ENCODE data around the gene OR6N2.

The OR6N2 gene, protein sequence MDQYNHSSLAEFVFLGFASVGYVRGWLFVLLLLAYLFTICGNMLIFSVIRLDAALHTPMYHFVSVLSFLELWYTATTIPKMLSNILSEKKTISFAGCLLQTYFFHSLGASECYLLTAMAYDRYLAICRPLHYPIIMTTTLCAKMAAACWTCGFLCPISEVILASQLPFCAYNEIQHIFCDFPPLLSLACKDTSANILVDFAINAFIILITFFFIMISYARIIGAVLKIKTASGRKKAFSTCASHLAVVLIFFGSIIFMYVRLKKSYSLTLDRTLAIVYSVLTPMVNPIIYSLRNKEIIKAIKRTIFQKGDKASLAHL

DNA sequence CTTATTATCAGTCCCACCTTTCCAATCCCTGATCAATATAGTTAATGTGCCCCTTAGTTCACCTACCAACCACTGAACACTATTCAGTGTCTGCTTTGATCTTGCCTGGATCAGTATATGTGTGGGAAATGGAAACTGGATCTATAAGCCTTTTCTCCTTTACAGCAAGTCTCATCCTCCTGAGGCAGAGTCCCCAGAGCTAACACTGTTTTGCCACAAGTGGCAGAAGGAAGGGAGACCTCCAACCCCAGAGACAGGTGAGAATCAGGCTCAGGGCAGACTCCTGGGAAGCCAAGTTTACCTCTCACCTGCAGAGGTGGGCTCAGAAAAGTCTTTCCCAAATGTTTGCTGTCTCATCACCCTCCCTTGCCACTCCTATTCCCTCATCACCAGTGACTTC, at the start of gene OR6N2:
Gene OR6N2 (minus strand): TSS at position 101 of the 400 bp plus-strand sequence. CDS start 3,569 bp downstream, outside the sequence.
- Histone ChIP-seq H3K9me3 (no peaks in the 10 kb centered on the region), H3K9ac (no peak within 1 kb of the TSS), H3K27ac (no peak within 1 kb of the TSS), H4K20me1 (no peaks in the 10 kb centered on the region), H3K36me3 (no peaks in the 10 kb centered on the region), H3K4me1 (no peaks in the 10 kb centered on the region), H3K27me3 (no peaks in the 10 kb centered on the region), H3K4me3 (no peak within 1 kb of the TSS), H3K4me2 (no peak within 1 kb of the TSS)
- TF ChIP-seq Cebpa-rat (IDR thresholded peaks at IDR 0.05): no peak

DNA sequence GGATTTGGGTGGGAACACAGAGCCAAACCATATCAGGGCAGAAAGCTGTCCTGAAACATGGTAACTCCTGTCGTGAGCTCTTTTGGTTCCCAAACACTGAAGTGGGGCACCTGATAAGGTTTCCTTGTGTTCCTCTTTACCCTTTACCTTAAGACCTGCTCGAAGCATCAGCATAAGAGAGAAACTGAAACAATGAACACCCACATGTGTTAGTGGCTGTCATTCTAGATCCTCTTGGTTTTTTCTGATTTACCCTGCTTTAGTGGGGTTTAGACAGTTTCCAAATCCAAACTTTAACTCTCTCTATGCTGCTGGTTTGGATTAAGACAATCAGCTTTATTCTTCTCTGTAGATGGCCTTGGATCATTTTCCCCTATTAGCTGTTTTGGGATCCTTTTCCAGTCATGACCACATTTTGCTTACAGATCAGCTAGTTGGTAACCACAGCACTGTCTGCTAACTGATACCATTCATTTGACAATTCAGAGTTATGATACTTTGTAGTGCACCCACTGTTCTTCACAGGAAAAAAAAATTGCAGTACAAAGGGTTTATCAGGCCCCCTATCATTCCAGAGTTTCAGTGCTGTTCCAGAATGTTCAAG, 49.2 kb upstream of the OR6N2 start:
- Histone ChIP-seq H3K27ac (no peak overlapping the region), H3K9me3 (peaks cover 22% of the 10 kb centered on the region), H3K4me3 (no peak overlapping the region)

DNA sequence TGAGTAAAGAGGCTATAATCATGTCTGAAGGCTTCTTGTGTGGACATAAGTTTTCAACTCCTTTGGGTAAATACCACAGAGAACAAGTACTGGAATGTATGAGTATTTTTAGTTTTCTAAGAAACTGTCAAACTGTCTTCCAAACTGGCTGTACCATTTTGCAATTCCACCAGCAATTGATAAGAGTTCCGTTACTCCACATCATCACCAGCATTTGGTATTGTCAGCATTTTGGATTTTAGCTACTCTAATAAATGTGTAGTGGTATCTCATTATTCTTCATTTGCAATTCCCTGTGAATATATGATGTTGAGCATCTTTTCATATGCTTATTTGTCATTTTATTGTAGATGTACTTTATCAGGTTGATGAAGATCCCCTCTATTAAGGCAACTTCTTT, 40.7 kb upstream of the OR6N2 start:
- TF ChIP-seq Cebpa-rat (IDR thresholded peaks at IDR 0.05): no peak
- no peaks in the 10 kb centered on the region for H4K20me1 ChIP-seq
- no peak overlapping the region for H3K27ac ChIP-seq
- no peak overlapping the region for H3K4me3 ChIP-seq
- H3K27me3 ChIP-seq: no peaks in the 10 kb centered on the region
- 0 out of 2 replicates have a peak, but pooled peaks cover 3% of the 10 kb centered on the region for H3K9me3 ChIP-seq
- H3K4me1 ChIP-seq: peaks cover 10% of the 10 kb centered on the region; the same call in 1 of the 2 replicates
- no peak overlapping the region for H3K4me2 ChIP-seq
- H3K36me3 ChIP-seq: no peaks in the 10 kb centered on the region
- no peak overlapping the region for H3K9ac ChIP-seq

More for the DNA sequence above, 49.2 kb upstream of the OR6N2 start:
- H3K27me3 ChIP-seq: no peaks in the 10 kb centered on the region
- no peaks in the 10 kb centered on the region for H3K4me1 ChIP-seq
- H3K4me2 ChIP-seq: no peak overlapping the region
- no peak for TF ChIP-seq Cebpa-rat (IDR thresholded peaks at IDR 0.05)
- H3K9ac ChIP-seq: no peak overlapping the region
- H4K20me1 ChIP-seq: no peaks in the 10 kb centered on the region
- no peaks in the 10 kb centered on the region for H3K36me3 ChIP-seq

DNA sequence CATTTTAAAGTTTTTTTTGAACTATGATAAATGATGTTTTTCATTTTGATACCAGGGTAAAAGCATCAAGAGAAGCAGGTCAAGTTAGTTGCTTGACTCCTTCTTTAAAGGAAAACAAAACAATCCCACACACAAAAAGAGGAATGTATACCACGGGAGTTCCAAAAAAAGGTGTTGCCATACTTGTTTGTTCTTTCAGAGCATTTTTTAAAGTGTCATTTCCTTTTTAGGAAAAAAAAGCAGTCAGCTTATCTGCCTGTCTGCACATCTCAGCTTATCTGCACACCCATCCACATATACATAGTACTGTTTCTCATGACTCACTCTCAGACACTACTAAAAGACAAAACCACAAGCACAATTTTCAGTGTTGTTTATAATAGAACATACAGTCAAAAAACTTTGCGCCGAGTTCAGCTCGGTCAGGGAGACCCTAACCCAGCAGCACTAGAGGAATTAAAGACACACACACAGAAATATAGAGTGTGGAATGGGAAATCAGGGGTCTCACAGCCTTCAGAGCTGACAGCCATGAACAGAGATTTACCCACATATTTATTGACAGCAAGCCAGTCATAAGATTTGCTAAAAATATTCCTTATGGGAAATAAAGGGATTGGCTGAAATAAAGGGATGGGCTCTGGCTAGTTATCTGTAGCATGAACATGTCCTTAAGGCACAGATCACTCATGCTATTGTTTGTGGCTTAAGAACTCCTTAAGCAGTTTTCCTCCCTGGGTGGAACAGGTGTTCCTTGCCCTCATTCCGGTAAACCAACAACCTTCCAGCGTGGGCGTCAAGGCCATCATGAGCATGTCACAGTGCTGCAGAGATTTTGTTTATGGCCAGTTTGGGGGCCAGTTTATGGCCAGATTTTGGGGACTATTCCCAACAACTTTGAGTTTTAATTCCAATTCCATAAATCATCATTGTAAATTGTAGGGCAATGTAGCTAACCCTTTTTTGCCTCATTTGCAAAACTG, 38.7 kb upstream of the OR6N2 start:
- Histone ChIP-seq H3K4me3 (no peak overlapping the region), H3K27me3 (no peaks in the 10 kb centered on the region), H3K36me3 (no peaks in the 10 kb centered on the region), H3K9ac (no peak overlapping the region), H3K4me2 (no peak overlapping the region), H3K9me3 (0 out of 2 replicates have a peak, but pooled peaks cover under 1% of the 10 kb centered on the region), H3K4me1 (peaks cover 10% of the 10 kb centered on the region; the same call in 1 of the 2 replicates), H4K20me1 (no peaks in the 10 kb centered on the region), H3K27ac (no peak overlapping the region)
- TF ChIP-seq Cebpa-rat (IDR thresholded peaks at IDR 0.05): no peak

DNA sequence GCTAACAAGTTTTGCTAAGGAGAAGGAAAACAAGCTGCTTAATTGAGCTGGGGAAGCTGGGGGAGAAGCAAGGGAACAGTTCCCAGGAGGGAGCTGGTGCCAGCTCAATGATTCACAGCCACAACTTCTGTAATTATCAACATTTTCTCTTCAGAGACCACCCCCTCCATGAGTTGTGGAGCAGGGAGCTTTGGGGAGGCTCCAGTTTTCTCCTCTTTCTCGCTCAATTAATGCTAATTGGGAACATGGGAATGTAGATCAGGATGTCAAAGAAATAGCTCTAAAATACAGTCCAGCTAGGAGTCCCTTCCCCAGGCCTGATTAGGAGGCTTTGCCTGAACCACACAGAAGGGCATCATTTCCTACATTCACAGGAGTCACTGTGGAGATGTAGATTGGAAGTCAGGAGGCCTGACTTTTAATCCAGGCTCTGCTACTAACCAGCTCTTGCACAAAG, 38.0 kb upstream of the OR6N2 start:
- no peaks in the 10 kb centered on the region for H3K9me3 ChIP-seq
- H3K4me3 ChIP-seq: no peak overlapping the region
- H4K20me1 ChIP-seq: no peaks in the 10 kb centered on the region
- H3K4me2 ChIP-seq: peak overlapping the region; percentile 20; the same call in 1 of the 2 replicates
- no peak overlapping the region for H3K9ac ChIP-seq
- no peak overlapping the region for H3K27ac ChIP-seq
- no peaks in the 10 kb centered on the region for H3K27me3 ChIP-seq
- no peak for TF ChIP-seq Cebpa-rat (IDR thresholded peaks at IDR 0.05)
- no peaks in the 10 kb centered on the region for H3K36me3 ChIP-seq
- peaks cover 10% of the 10 kb centered on the region; the same call in 1 of the 2 replicates for H3K4me1 ChIP-seq

DNA sequence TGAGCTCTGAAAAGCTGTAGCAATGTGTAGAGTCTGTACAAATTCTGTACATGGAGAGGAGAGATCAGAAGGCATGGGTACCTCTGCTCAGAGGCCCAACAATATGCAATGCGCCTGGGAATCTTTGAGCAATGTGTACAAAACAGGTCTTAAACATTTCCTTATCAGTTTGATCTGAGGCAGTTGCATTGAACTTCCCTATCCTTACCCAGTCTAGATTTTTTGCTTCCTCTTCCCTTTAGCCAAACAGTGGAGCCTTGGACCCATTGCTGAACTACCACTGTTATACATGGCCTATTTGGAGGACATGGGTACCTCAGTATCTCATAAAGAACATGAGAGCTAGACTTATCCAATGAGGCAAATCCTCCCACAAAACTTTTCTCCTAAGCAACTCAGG, 37.6 kb upstream of the OR6N2 start:
- TF ChIP-seq Cebpa-rat (IDR thresholded peaks at IDR 0.05): no peak
- H3K9me3 ChIP-seq: no peaks in the 10 kb centered on the region
- H3K4me3 ChIP-seq: no peak overlapping the region
- peaks cover 13% of the 10 kb centered on the region for H3K4me1 ChIP-seq
- no peaks in the 10 kb centered on the region for H3K36me3 ChIP-seq
- H3K27me3 ChIP-seq: no peaks in the 10 kb centered on the region
- H4K20me1 ChIP-seq: no peaks in the 10 kb centered on the region
- peak overlapping the region; percentile 20; the same call in 1 of the 2 replicates for H3K4me2 ChIP-seq
- H3K27ac ChIP-seq: no peak overlapping the region
- no peak overlapping the region for H3K9ac ChIP-seq

DNA sequence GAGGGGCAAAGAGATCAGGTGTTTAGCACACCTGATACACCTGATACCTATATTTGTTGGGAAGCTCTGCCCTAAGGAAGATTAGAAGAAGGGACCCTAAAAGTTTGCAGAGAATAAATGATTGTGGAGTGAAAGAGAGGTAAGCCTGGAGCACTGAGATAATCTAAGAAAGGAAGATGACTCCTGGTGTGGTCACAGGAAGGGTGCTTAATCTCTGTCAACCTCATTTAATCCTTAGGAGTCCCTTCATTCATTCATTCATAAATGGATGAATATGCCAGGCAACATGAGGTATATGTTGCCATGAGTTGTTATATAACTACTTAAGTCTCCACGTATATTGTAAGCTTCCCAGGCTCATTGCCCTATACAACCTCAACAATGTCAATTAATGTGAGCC, 34.0 kb upstream of the OR6N2 start:
- Histone ChIP-seq H3K9me3 (no peaks in the 10 kb centered on the region), H4K20me1 (no peaks in the 10 kb centered on the region), H3K4me1 (peaks cover 27% of the 10 kb centered on the region), H3K27me3 (no peaks in the 10 kb centered on the region), H3K36me3 (no peaks in the 10 kb centered on the region), H3K4me3 (no peak overlapping the region), H3K4me2 (no peak overlapping the region), H3K27ac (no peak overlapping the region), H3K9ac (no peak overlapping the region)
- no peak for TF ChIP-seq Cebpa-rat (IDR thresholded peaks at IDR 0.05)

DNA sequence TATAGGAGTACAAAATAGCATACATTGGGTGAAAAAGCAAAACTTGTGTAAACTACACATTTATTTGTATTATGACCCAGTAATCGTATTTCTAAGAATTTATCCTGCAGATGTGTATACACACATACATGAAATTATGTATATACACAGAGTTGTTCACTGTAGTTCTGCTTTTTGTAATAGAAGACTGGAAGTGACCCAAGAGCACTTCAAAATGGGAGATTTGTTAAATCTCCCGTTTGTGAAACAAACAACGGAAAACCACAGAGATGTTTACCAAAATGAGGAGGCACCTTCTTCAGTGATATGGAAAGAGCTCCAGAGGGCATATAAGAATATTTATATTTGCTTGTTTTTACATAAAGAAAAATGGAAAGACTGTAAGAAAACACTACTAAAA, 32.2 kb upstream of the OR6N2 start:
- no peaks in the 10 kb centered on the region for H3K27me3 ChIP-seq
- no peaks in the 10 kb centered on the region for H3K36me3 ChIP-seq
- no peak overlapping the region for H3K4me3 ChIP-seq
- no peaks in the 10 kb centered on the region for H4K20me1 ChIP-seq
- peak overlapping the region; percentile 32 for H3K4me2 ChIP-seq
- no peaks in the 10 kb centered on the region for H3K9me3 ChIP-seq
- H3K4me1 ChIP-seq: peaks cover 19% of the 10 kb centered on the region
- H3K27ac ChIP-seq: no peak overlapping the region
- no peak overlapping the region for H3K9ac ChIP-seq
- no peak for TF ChIP-seq Cebpa-rat (IDR thresholded peaks at IDR 0.05)

DNA sequence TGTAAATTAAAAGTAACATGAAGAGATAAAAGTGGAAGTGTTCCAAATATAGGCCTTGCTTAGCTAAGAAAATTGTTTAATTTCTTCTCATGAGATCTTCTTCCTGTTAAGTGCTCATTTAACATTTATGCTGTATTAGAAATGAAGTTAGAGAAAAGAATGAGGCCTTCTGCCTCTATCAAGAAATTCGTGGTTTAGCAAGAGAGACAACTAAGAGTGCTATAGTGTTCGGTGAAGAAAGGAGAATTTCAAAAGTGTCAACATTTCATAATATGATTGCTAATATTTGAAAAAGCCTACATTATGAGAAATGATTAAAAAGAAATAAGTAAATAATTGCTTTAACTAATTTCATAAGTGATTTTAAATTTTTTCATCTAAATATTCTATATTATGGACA, 31.3 kb upstream of the OR6N2 start:
- Histone ChIP-seq H3K27ac (no peak overlapping the region), H3K4me3 (no peak overlapping the region), H3K27me3 (no peaks in the 10 kb centered on the region), H4K20me1 (no peaks in the 10 kb centered on the region), H3K9me3 (no peaks in the 10 kb centered on the region), H3K4me1 (peaks cover 19% of the 10 kb centered on the region), H3K9ac (no peak overlapping the region), H3K36me3 (no peaks in the 10 kb centered on the region), H3K4me2 (no peak overlapping the region)
- TF ChIP-seq Cebpa-rat (IDR thresholded peaks at IDR 0.05): no peak
